D721Med (cell line): ENCODE data around the gene GLI3.

Experiments used
- DNase-seq: peaks from one replicate; pipeline ENCODE4 v3.0.0; 2011; ENCODE audit warnings: low spot score; ENCODE audit not compliant: insufficient read length
- FAIRE-seq: peaks from 2 replicates; lab custom pipeline; 2011; peaks lifted over from hg19 to GRCh38; lab: Jason Lieb, UNC
- TF ChIP-seq, protein P1 (sequence below): IDR thresholded peaks from 2 replicates; pipeline ENCODE4 v1.5.1; 2012; ENCODE audit warnings: mild to moderate bottlenecking, control low read depth; ENCODE audit not compliant: insufficient read depth; ENCODE audit errors: missing control alignments

Gene GLI3

DNA sequence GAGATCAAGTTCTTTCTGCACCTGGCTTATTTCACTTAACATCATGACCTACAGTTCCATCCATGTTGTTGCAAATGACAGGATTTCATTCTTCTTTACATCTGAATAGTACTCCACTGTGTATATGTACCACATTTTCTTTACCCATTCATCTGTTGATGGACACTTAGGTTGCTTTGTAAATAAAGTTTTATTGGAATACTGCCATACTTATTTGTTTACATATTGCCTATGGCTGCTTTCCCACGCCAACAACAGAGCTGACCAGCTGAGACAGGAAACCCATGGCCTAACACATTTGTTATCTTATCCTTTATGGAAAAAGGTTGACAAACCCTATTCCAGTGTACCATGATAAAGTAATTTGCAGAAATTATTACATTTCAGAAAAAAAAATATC, 153.7 kb downstream of the GLI3 start:
- TF ChIP-seq, protein P1, sequence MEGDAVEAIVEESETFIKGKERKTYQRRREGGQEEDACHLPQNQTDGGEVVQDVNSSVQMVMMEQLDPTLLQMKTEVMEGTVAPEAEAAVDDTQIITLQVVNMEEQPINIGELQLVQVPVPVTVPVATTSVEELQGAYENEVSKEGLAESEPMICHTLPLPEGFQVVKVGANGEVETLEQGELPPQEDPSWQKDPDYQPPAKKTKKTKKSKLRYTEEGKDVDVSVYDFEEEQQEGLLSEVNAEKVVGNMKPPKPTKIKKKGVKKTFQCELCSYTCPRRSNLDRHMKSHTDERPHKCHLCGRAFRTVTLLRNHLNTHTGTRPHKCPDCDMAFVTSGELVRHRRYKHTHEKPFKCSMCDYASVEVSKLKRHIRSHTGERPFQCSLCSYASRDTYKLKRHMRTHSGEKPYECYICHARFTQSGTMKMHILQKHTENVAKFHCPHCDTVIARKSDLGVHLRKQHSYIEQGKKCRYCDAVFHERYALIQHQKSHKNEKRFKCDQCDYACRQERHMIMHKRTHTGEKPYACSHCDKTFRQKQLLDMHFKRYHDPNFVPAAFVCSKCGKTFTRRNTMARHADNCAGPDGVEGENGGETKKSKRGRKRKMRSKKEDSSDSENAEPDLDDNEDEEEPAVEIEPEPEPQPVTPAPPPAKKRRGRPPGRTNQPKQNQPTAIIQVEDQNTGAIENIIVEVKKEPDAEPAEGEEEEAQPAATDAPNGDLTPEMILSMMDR = no peak
- FAIRE-seq = no peak
- no peak for DNase-seq

- no peak for DNase-seq
- TF ChIP-seq, protein P1 = no peak
- FAIRE-seq = no peak
Observed at GRCh38 chr7:42082144-42082543, 154.9 kb downstream of the GLI3 start.

DNA sequence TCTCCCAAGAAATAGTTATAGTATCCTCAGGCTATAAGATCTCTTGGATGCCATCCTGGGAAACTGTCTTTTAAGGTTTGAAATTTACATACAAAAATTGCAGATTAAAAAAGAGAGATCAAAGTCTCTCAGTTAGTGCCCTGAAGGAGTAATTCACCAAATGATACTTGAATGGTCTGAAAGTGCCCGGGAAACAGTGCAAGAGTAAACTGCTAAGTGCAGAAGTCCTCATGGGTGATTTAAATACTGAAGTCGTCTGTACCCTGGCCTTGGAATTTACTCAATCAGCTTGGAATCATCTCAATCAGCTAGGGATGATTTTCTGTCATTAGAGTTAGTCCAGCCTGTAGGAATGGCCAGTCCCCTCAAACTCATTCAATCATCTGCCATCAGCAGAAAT, 155.3 kb downstream of the GLI3 start:
- DNase-seq (no peak), FAIRE-seq (no peak)
- TF ChIP-seq, protein P1 = no peak

- FAIRE-seq (no peak), DNase-seq (no peak)
- TF ChIP-seq, protein P1 = no peak
Observed at GRCh38 chr7:42080841-42081586, 156.0 kb downstream of the GLI3 start.

- DNase-seq (no peak), FAIRE-seq (no peak)
- TF ChIP-seq, protein P1 = no peak
Observed at GRCh38 chr7:42077271-42078135, 159.5 kb downstream of the GLI3 start.

GRCh38 chr7:42076870-42077269, 160.1 kb downstream of the GLI3 start:
- FAIRE-seq = no peak
- TF ChIP-seq, protein P1 = no peak
- DNase-seq = no peak
